NCI-H1436 treated with DMSO at 0.1 percent for 48 hours (cell line): ENCODE data around the gene TPD52L1.

Source experiments
- DNase-seq: peaks from one replicate; lab custom pipeline; 2025; lab: John Stamatoyannopoulos, UW

Gene TPD52L1

DNA sequence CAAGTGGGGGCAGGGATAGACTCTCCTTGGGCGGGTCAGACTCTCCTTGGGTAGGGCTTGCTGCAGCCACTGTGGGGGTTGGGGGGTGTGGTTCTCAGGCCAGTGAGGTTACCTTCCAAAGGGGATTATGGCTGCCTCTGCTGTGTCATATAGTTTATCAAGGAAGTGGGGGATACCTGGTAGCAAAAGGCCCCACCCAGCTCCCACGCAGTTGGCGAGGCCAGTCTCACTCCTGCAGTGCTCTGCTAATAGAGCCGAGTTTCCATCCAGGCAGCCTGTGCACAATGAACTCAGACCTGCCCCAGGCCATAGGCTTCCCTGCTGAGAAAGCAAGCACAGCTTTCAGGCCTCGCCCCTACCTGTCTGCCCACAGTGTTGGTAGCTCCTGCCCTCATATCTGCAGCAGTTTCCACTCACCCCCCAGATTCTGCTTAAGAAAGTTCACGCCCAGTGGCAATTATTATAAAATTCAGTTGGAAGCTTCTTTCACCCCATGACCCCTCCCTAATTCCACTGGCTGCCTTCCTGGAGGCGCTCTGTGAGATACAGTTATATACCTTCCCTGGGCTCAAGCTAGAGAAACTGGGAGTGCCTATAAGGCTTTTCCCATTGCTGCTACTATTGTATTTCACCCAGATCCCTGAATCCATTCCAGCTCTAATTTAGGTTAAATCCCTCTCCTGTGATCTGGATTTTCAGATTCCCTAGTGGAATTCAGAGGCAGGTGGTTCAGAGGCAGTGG is 92.1 kb downstream of the TPD52L1 start:
- DNase-seq, result no peak

DNA sequence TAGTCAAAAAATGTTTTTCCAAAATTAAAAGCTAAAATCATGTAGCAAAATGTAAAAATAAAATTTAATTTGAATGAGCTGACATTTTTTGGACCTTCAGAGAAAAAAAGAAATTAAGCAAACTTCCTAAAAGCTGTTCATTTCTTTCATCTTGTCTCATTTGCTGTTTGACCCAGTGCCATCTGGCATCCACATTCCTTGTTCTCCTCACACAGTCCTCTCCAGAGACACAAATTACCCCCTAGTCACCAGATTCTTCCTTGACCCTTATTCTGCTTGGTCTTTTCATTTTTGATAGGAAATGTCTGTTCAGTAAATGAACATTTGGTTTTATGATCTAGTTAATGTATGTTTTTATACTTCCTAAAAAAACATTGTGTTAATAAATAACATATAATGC is 93.0 kb downstream of the TPD52L1 start:
- no peak for DNase-seq

DNA sequence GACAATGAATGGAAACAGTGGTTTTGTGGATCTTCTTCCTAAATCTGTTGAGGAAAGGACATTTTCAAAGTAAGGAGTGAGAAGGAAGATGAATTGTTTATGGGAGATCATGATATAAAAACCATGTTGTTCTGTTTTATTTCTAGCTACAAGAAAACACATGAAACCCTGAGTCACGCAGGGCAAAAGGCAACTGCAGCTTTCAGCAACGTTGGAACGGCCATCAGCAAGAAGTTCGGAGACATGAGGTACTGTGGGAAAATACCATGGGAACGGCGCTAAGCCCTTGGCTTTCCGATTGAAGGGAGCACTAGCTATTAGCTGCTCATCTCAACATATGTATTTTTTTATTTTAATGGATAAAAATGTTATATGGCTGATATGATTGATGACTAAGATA is 94.6 kb downstream of the TPD52L1 start:
- no peak for DNase-seq

DNA sequence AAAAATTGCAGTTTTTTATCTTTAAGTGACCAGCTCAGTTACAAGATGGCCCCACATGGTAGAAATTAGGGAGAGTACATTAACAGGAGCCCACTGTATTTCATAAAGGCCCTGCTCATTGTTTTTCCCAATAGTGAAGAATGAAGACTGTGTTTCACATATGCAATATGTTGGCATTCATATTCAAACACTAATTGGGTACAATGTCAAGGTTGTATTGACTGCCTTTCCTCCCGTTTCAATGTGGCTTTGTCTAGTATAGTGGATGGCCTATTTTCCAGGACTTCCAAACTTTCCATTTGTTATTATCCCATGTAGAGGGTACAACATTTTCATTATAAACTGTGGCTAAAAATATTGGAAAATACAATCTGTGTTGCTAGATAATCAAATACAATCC is 96.9 kb downstream of the TPD52L1 start:
- no peak for DNase-seq

DNA sequence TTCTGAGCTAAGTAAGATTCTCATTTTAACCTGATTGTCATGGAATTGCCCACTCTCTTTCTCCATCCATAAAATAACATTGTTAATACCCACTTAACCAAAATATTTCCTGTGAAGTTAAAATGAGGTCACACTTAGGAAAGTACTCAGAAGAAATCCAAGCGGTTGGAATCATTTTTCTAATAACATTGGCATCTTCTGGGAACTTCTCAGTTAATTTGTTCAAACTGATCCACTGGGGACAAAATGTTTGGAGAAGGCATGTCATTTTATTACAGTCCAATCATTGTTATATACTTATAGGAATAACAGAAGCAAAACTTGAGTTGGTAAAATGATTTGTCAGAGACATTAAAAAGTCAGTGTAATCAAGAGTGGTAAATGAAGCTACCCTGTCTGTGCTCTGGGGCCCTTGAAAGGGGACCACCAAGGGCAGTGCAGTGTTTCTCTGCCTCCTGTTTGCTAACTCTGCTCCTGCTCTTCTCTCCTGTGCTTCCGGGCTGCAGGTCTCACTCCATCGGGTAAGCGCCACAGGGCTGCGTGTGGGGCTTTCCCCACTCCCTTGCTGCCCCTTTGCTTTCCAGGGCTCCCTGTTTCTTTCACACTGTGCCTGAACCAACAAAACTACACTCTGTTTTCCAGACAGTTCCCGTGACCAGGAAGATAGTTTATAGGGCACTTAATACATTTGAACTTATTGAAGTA is 98.1 kb downstream of the TPD52L1 start:
- DNase-seq, result no peak

DNA sequence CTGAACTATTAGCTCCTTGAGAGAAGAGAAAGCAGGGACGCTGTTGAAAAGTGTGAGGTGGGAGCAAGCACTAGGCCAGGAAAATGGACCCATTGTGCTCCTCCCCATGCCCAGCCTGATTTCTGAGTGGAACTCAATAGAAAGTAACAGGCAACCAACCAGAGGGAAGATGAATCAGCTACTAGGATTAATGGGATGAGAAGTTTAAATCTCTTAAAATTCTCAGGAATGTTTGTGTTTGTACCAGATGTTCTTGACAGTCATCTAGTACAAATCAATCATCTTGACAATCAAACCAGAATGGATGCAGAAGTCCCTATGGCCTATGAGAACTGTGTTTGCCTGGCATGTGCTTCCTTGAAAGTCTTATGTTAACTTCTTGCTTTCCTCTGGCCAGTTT is 99.3 kb downstream of the TPD52L1 start:
- no peak for DNase-seq

DNA sequence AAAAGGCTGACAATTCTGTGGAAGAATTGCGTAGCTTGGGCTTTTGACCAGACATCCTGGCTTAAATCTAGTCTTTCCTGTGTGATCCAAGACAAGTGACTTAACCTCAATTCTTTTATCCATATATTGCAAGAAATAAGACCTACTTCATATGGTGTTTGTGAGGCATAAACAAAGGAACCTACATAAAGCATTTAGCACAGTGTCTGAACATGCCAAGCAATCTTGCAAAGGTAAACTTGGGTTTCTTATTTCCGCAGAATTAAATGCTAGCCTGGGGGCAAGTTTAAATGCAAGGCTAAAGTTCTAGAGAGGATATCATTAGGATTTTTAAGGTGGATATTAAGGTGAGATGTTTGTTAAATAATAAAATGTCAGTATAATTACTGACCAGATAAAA is 100.3 kb downstream of the TPD52L1 start:
- no peak for DNase-seq

DNA sequence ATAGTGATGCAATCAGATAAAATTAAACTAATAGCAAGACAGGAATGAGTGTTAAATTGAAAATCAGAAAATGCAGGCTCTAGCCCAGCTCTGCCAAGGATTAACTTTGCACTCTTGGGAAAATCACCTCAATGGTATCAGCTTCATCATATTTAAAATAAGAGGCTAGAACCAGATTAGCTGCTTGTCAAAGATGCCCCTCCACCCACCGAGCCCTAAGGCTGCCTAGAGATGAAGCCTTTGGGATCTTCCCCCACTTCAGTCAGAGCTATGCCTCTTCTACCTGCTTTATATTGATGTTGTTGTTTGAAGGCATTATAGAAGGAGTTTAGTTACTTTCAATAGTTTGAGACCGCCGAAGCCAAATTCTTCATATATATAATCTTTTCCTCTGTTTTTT is 100.7 kb downstream of the TPD52L1 start:
- no peak for DNase-seq

DNA sequence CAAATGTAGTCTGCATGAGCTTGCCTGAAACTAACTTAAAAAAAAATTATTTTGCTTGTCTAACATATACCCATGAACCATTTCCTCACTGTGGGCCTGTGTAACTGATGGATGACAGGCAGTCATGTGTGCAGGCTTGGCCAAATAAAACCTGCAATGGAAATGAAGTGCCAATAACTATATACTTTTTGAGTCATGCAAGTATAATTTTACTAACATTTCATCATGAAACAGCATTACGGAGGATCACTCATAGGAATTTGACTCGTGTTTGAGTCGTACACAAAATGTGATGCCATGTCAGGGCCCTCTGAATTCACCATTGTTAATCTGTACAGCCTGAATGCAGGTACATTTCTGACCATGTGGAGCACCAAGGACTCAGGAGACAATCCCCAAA is 101.6 kb downstream of the TPD52L1 start:
- no peak for DNase-seq

DNA sequence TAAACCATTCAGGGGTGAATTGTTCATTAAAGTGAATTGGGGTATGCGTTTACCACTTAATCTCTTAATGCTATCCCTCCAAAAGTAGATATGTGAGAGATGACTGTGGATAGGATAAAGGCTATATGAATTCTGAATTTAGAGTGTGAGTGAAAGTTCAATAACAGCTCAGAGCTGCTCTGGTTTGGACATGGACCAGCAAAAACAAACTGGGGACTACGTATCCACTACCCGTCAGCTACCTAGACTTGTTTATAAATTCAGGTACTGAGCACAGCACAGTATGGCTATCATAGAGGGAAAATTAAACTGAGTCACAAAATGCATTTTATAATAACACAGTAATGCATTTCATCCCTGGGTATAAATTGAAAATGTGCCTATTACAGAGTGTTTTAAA is 103.8 kb downstream of the TPD52L1 start:
- DNase-seq, result no peak

DNA sequence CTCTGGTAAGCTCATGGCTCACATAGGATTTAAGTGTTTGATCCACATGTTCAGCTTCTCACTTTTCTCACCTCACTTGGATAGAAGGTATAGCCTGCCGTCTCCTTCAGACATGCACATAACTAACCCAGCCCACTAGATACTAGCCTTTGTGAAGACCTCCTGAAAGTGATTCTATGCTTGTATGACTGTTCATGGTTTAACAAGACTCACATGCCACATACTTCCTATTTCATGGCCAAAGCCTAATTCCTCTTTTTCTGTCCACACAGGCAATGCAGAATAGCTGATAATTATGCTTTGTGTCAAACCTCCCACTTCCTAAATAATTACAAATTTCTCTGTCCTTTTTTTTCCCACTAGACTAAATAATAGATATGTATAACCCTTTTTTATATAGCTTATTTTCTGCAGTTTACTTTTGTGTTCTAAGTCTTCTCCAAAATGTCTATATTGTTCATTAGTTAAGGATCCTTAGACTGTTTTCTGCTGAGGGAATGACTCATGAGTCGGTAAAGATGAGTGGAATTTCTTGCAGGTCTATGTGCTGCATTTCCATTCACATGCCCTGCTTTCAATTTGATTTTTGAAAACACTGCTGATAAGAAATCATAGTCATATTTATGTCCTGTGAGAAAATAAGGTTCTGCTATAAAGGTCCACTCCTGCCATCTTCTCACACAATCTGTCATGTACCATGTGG is 105.2 kb downstream of the TPD52L1 start:
- DNase-seq, result no peak

DNA sequence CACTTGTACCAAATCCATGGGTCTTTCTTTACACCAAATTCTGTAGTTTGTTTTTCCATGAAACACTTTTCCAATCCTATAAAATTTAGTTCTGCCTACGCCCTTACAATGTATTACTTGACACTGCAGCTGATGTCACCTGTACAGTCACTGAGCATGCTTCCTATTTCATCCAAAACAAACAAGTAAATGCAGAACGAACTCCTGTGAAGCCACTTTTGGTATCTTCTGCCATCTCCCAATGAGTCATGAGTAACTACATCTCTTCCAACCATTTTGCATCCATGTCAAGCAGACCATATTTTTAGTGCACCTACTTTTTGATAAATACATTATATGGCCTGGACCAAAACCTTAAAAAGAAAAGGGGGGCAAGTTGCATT is 105.8 kb downstream of the TPD52L1 start:
- DNase-seq, result no peak

DNA sequence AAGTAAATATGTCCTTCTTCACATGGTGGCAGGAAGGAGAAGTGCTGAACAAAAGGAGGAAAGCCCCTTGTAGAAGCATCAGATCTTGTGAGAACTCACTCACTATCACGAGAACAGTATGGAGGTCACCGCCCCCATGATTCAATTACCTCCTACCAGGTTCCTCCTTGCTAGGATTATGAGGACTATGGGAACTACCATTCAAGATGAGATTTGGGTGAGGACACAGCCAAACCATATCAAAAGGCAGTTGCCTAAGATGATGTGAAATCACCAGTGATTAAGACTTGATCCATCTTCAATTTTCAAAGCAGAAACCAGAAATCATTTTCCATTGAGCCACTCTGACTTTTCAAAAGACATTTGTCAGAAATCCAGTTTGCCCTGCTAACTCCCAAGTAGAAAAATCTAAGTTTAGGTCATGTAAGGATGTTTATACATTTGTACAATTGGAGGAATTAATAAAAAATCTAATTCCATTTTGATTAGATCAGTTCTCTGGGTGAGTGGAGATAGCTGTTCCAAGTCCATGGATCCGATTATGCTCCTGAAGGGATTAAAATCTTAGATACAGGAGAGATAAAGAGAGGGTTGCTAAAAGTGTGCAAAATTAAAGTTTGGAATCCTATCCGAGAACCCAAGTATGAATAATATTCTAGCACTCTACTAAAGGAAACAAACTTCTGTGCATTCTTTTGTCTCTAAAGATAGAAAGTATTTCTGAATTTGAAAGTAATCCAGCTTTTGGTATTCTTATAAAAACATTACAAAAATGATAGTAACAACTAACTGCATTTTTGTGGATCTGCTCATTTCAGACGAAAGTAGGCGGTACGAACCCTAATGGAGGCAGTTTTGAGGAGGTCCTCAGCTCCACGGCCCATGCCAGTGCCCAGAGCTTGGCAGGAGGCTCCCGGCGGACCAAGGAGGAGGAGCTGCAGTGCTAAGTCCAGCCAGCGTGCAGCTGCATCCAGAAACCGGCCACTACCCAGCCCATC is 108.7 kb downstream of the TPD52L1 start:
- no peak for DNase-seq

DNA sequence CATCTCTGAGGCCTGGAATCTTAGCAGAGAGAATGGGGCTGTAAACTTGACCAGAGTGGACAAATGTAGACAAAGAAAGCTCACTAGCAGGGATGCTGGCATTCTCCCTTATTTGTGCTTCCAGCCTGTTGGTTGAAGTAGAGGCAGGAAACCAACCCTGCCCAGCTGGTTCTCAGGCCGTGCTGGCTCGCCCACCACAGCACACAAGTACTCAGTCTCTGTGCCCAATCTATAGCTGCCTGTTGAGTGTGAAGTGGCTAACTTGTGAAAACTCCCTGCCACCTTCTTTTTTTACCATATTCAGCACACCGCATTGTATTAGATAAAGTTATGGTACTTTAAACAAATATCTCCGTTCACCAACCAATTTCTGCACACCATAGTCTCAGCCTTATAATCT is 110.9 kb downstream of the TPD52L1 start:
- no peak for DNase-seq

DNA sequence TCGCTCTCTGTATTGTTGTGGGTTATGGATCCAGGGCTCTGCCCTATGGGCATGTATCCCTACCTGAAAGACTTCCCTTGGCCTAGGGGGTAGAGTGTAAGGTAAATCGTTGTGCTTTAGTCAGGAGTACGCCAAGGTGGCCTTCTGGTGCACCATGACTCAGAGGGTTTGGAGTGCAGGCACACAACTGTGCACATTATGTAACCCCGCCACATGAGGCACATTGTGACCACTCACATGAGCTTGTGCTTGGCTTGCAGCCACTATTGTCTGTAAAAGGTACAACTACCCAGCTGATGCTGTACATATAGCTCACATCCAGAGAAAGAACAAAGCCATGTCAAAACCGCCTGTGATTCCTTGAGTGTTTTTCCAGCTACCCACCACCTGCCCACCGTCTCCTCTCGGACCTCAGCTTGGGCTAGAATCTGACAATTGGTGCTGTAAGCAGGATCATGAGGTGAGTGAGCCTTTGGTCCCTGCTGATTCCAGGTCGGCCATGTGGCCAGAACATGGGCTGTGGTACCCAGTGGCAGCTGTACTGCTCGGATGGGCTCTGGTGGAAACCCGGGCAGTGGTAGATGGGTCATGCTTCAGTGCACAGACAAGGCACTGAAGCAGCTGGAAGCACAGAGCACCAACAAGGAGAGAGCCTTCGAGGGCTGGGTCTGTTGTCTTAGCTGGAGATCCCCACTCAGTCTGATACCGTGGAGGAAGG is 114.4 kb downstream of the TPD52L1 start:
- no peak for DNase-seq

DNA sequence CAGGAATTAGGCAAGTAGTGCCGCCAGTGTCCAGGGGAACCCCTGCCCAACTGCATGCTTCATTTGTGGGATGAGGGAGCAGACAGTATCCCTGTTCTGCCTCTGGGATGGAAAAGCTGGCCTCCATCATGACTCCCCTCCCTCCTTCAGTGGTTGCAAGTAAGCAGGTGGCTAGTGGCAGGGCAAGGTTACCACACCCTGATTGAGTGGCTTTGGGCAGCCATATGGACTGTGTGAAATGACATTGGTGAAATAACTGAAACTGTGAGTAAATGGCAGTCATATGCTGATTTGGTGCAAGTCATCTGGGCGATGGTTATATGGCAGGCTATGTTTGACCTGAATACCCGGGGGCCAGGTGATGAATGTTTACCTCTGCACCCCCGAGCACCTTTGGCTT is 115.2 kb downstream of the TPD52L1 start:
- no peak for DNase-seq

DNA sequence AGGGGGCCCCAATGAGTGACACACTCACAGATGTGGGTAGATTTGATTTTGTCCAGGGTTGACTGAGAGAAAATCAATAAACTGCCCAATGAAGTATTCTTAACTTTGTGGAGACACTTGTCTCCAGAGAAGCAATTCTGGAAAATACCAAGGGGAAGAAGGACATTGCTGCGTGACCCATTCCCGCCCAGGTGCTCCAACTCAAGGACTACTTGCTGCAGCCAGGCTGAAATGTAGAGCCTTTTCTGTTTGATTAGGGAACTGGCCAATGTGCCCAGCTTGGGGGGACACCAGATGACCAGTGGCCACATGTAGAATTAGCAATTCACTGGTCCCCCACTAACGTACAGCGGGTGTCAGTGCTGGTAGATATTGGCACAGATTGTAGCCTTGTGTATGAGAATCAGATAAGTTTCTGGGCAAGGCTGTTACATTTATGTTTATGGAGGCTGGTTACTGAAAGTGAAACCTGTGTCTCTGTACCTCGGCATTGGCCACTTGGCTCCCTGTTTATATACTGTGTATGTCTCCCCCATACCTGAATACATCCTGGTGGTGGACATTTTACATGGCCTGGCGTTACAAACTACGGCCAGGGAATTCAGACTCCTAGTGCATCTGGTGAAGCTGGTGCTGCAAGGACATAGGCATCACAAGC is 115.9 kb downstream of the TPD52L1 start:
- no peak for DNase-seq

DNA sequence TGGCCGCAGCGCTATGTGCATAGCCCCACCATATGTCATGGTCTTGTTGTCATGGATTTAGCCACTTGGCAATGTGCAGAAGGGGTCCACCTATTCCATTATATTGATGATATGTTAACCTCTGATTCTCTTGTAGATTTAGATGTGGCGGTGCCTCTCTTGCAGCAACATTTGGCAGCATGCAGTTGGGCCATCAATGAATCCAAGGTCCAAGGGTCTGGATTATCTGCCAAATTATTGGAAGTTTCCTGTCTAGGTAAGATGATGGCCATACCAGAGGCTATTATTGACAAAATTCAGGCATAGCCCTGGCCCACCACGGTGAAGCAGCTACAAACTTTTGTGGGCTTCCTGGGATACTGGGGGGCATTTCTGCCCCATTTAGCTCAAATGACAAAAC is 116.8 kb downstream of the TPD52L1 start:
- DNase-seq, result no peak

DNA sequence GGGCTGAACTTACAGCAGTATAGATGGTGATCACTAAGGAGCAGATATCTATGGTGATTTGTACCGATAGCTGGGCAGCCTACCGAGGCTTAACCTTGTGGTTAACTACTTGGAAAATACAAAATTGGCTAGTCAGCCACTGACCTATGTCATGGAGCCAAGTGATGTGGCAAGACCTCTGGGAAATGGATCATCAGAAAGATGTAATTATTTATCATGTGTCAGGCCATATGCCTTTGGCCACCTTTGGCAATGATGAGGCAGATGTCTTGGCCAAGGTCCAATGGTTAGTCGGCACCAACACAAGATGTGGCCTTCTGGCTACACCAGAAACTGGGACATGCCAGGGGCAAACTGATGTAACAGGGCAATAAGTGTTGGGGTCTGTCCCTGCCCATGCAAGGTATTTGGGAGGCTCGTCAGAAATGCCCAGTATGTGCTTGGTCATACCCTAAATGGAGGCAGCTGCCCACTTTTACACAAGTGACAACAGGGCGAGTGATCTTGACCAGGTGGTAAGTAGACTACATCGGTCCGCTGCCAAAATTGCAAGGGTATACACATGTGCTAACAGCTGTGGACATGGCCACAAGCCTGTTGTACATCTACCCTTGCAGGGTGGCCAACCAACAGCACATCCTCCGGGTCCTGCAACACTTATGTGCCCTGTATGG is 118.0 kb downstream of the TPD52L1 start:
- no peak for DNase-seq

DNA sequence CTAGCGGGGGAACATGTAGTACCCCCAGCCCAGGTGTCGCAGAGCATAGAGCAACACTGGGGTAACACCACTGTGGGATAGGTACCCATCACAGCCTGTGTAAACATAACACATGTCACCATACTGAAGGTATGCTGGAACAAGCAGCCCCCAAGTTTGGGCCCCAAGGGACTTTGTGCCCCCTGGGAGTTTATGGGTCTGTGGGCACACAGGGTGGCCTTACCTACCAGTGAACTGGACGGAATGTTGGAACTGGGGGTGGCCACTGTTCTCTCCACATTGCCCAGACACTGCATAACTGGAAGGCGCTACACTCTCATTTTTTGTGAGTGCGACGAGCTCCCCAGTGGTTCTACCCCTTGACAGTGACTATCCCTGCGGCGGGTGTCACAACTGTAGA is 119.7 kb downstream of the TPD52L1 start:
- no peak for DNase-seq
